Neural cell (in vitro differentiated cells): Measurements from ENCODE around the gene HBZ.

Experiments used
- CTCF ChIP-seq: fragments of 450-650 bp; IDR thresholded peaks from 2 replicates; pipeline ENCODE4 v1.5.1; 2014; ENCODE audit warnings: antibody characterized with exemption, mild to moderate bottlenecking, moderate library complexity; ENCODE audit not compliant: poor library complexity, severe bottlenecking
- EP300 ChIP-seq: fragments of 450-650 bp; conservative IDR thresholded peaks from 2 replicates; pipeline ENCODE4 v1.6.1; 2014; ENCODE audit warnings: antibody characterized with exemption, mild to moderate bottlenecking, moderate library complexity; ENCODE audit not compliant: poor library complexity, severe bottlenecking
- POLR2AphosphoS5 ChIP-seq: IDR thresholded peaks from 2 replicates; pipeline ENCODE4 v1.6.1; 2012

GRCh38 chr16:170788-171187 lies 18.3 kb downstream of the HBZ start:
- TF ChIP-seq POLR2AphosphoS5 (no peak), CTCF (no peak), EP300 (no peak)
